BJ (cell line): Measurements from ENCODE around the gene APOC1. TPM values are rescaled to one million over a fixed set of nuclear protein-coding genes. Genes with fewer than 3 reads are reported as not detected.
"Not testable (repeated sequence)": the region's sequence is repeated elsewhere in the genome, so short reads cannot be mapped to it uniquely, and the experiment has no call there.

ENCODE experiments used
- CTCF ChIA-PET: fragments of 350-600 bp; formaldehyde crosslinking; extraction: SDS; loops from one replicate; lab custom pipeline; 2021; ENCODE audit warnings: antibody characterized with exemption, inconsistent platforms; lab: Yijun Ruan, JAX
- POLR2A ChIA-PET: fragments of 300-600 bp; sonication (Branson Sonifier 250); formaldehyde crosslinking; extraction: SDS; loops from one replicate; lab custom pipeline; 2021; ENCODE audit warnings: antibody characterized with exemption; lab: Charles Lee
- DNase-seq: peaks from one replicate; pipeline ENCODE4 v3.0.0-alpha.2; 2011; ENCODE audit warnings: low read depth
- H3K27me3 ChIP-seq: 2 replicates; pipeline ENCODE4 v1.6.0; 2011; ENCODE audit warnings: low read length; ENCODE audit not compliant: control insufficient read depth, insufficient read depth
- H3K36me3 ChIP-seq: 2 replicates; pipeline ENCODE4 v1.5.1; 2011; ENCODE audit warnings: low read length; ENCODE audit not compliant: control insufficient read depth, insufficient read depth
- H3K4me3 ChIP-seq: 2 replicates; pipeline ENCODE4 v1.5.1; 2011; ENCODE audit warnings: low read depth, mild to moderate bottlenecking, control low read depth, low read length
- CTCF ChIP-seq: IDR thresholded peaks from 2 replicates; pipeline ENCODE4 v1.5.1; 2011; ENCODE audit warnings: low read depth, mild to moderate bottlenecking, control low read depth, inconsistent platforms, low read length, moderate library complexity; ENCODE audit not compliant: insufficient read depth
- polyA plus RNA-seq: library from polyadenylated mRNA; depleted of rRNA; stranded (reverse); fragments of >200 nt; gene quantifications from 2 replicates; pipeline ENCODE4 v1.2.3, GENCODE V29; 2011

Gene APOC1
- polyA plus RNA-seq, 1 experiment: 4.9 TPM

GRCh38 chr19:44878120-44878865 is 36.1 kb upstream of the APOC1 start:
- no peak for DNase-seq
- Histone ChIP-seq H3K4me3 (no peak overlapping the region), H3K27me3 (no peaks in the 10 kb centered on the region), H3K36me3 (peaks cover 40% of the 10 kb centered on the region)
- POLR2A ChIA-PET: no interaction called here
- CTCF ChIA-PET: no interaction called here
- no peak for TF ChIP-seq CTCF

GRCh38 chr19:44879309-44880065 is 34.9 kb upstream of the APOC1 start:
- CTCF ChIA-PET: no interaction called here
- DNase-seq: no peak
- POLR2A ChIA-PET: no interaction called here
- H3K27me3 ChIP-seq: no peaks in the 10 kb centered on the region
- no peak for TF ChIP-seq CTCF
- no peak overlapping the region for H3K4me3 ChIP-seq
- peaks cover 31% of the 10 kb centered on the region for H3K36me3 ChIP-seq

- H3K27me3 ChIP-seq: no peaks in the 10 kb centered on the region
- TF ChIP-seq CTCF: no peak
- no peak for DNase-seq
- ChIA-PET CTCF (no interaction called here), POLR2A (no interaction called here)
- no peak overlapping the region for H3K4me3 ChIP-seq
- peaks cover 26% of the 10 kb centered on the region for H3K36me3 ChIP-seq
Observed at GRCh38 chr19:44882063-44882462, 32.3 kb upstream of the APOC1 start.

GRCh38 chr19:44882619-44883397 is 31.6 kb upstream of the APOC1 start:
- POLR2A ChIA-PET, H3K27me3 ChIP-seq, DNase-seq, CTCF ChIA-PET, H3K4me3 ChIP-seq: not testable (repeated sequence)
- peaks cover 23% of the 10 kb centered on the region for H3K36me3 ChIP-seq

GRCh38 chr19:44883922-44884321 is 30.5 kb upstream of the APOC1 start:
- CTCF ChIA-PET: no interaction called here
- TF ChIP-seq CTCF: no peak
- Histone ChIP-seq H3K36me3 (peaks cover 24% of the 10 kb centered on the region), H3K4me3 (no peak overlapping the region), H3K27me3 (no peaks in the 10 kb centered on the region)
- no peak for DNase-seq
- POLR2A ChIA-PET: interaction anchor here (0.6 kb wide), 1 partner anchor 746 kb away, joined by 4 read pairs; no protein-coding TSS in a partner anchor
